SK-N-SH (cell line): Measurements from ENCODE around the gene FREY1. TPM values are rescaled to one million over a fixed set of nuclear protein-coding genes. Genes with fewer than 3 reads are reported as not detected.

Source experiments
- CTCF ChIA-PET: fragments of 300-600, 350-600 bp; formaldehyde crosslinking; extraction: SDS; loops from one replicate; lab custom pipeline; 2021; lab: Yijun Ruan, JAX
- POLR2A ChIA-PET: fragments of 350-600 bp; sonication (Branson Sonifier 250); formaldehyde crosslinking; extraction: SDS; loops from one replicate; lab custom pipeline; 2020; ENCODE audit warnings: antibody characterized with exemption, inconsistent platforms; lab: Yijun Ruan, JAX
- DNase-seq: peaks from one replicate; pipeline ENCODE4 v3.0.0; 2012
- H2AFZ ChIP-seq: fragments of 200-600 bp; sonication (generic); 2 replicates; pipeline ENCODE4 v1.8.1; 2016; ENCODE audit warnings: antibody characterized with exemption, mild to moderate bottlenecking, low read depth
- H3F3A ChIP-seq: fragments of 200-600 bp; sonication (generic); replicated peaks from 2 replicates; pipeline ENCODE3; 2016; ENCODE audit warnings: antibody characterized with exemption, mild to moderate bottlenecking; ENCODE audit not compliant: insufficient read depth
- H3K27ac ChIP-seq, 2 experiments: fragments of 200-500 bp in 1 of 2; fragments of 200-600 bp in 1 of 2; sonication (Bioruptor generic) in 1 of 2; sonication (generic), shearing (Covaris generic) in 1 of 2; 2 replicates each; pipeline versions ENCODE4 v1.5.1 to v1.6.1; 2014 to 2016; ENCODE audit warnings: low read depth in 2 of 2, inconsistent platforms in 1 of 2, low read length in 1 of 2, mild to moderate bottlenecking in 1 of 2, mixed read lengths in 1 of 2
- H3K27me3 ChIP-seq: fragments of 200-600 bp; sonication (generic), shearing (Covaris generic); 2 replicates; pipeline ENCODE4 v1.6.1; 2016; ENCODE audit warnings: mixed run types; ENCODE audit not compliant: insufficient read depth
- H3K36me3 ChIP-seq, 2 experiments: fragments of 200-500 bp in 1 of 2; fragments of 200-600 bp in 1 of 2; sonication (Bioruptor generic) in 1 of 2; sonication (generic) in 1 of 2; replicated peaks in 1 of 2; 2 replicates each; pipeline versions ENCODE3 to v1.5.1; 2014 to 2016; ENCODE audit warnings: low read length in 1 of 2, mild to moderate bottlenecking in 1 of 2; ENCODE audit not compliant: insufficient read depth in 2 of 2, control insufficient read depth in 1 of 2
- H3K4me1 ChIP-seq, 2 experiments: fragments of 200-500 bp in 1 of 2; fragments of 200-600 bp in 1 of 2; sonication (Bioruptor generic) in 1 of 2; sonication (generic), shearing (Covaris generic) in 1 of 2; 2 replicates each; pipeline versions ENCODE4 v1.5.1 to v1.6.1; 2014 to 2016; ENCODE audit warnings: low read depth in 1 of 2, low read length in 1 of 2, mixed run types in 1 of 2; ENCODE audit not compliant: insufficient read depth in 2 of 2, control insufficient read depth in 1 of 2
- H3K4me2 ChIP-seq: fragments of 200-600 bp; sonication (generic), shearing (Covaris generic); 2 replicates; pipeline ENCODE4 v1.6.1; 2017; ENCODE audit warnings: mixed run types
- H3K4me3 ChIP-seq, 2 experiments: fragments of 200-500 bp in 1 of 2; fragments of 200-600 bp in 1 of 2; sonication (Bioruptor generic) in 1 of 2; sonication (generic), shearing (Covaris generic) in 1 of 2; 2 replicates each; pipeline versions ENCODE4 v1.5.1 to v1.8.1; 2014 to 2016; ENCODE audit warnings: low read depth in 2 of 2, inconsistent platforms in 1 of 2, low read length in 1 of 2, mild to moderate bottlenecking in 1 of 2, mixed read lengths in 1 of 2, moderate library complexity in 1 of 2
- H3K79me2 ChIP-seq: fragments of 200-600 bp; sonication (generic); 2 replicates; pipeline ENCODE4 v1.8.1; 2017; ENCODE audit warnings: mild to moderate bottlenecking; ENCODE audit not compliant: insufficient read depth
- H3K9ac ChIP-seq: fragments of 200-600 bp; sonication (generic); 2 replicates; pipeline ENCODE4 v1.6.1; 2017; ENCODE audit warnings: mixed run types
- H3K9me2 ChIP-seq: fragments of 200-600 bp; sonication (generic); 2 replicates; pipeline ENCODE4 v1.6.1; 2017; ENCODE audit warnings: mixed run types
- H3K9me3 ChIP-seq: fragments of 200-600 bp; sonication (generic); 2 replicates; pipeline ENCODE4 v1.6.1; 2017; ENCODE audit warnings: mixed run types, mild to moderate bottlenecking, moderate library complexity
- H4K20me1 ChIP-seq: fragments of 200-600 bp; sonication (generic); 2 replicates; pipeline ENCODE4 v1.6.1; 2017; ENCODE audit warnings: mild to moderate bottlenecking, mixed run types; ENCODE audit not compliant: insufficient read depth
- CTCF ChIP-seq: fragments of 200-600 bp; sonication (generic); IDR thresholded peaks from 2 replicates; pipeline ENCODE4 v1.6.1; 2017; ENCODE audit warnings: antibody characterized with exemption, mild to moderate bottlenecking, moderate library complexity
- ELF1 ChIP-seq: IDR thresholded peaks from 2 replicates; pipeline ENCODE4 v1.4.0; 2012
- EP300 ChIP-seq, 2 experiments: IDR thresholded peaks; 2 replicates each; pipeline versions ENCODE4 v1.4.0 to v1.6.1; 2012; ENCODE audit warnings: borderline replicate concordance in 1 of 2, low read depth in 1 of 2, low read length in 1 of 2
- EZH2phosphoT487 ChIP-seq: fragments of 200-600 bp; sonication (generic); IDR thresholded peaks from 2 replicates; pipeline ENCODE4 v1.6.1; 2017; ENCODE audit warnings: low read depth, mixed run types, mild to moderate bottlenecking, antibody characterized with exemption, moderate library complexity, borderline replicate concordance
- GABPA ChIP-seq: IDR thresholded peaks from 2 replicates; pipeline ENCODE4 v1.4.0; 2012; ENCODE audit warnings: low read depth, mild to moderate bottlenecking
- GATA2 ChIP-seq: sonication (generic); formaldehyde crosslinking; IDR thresholded peaks from 2 replicates; pipeline ENCODE4 v1.5.0; 2020; ENCODE audit warnings: mild to moderate bottlenecking, missing genetic modification reagents
- MXI1 ChIP-seq: IDR thresholded peaks from 2 replicates; pipeline ENCODE4 v1.6.1; 2012; ENCODE audit warnings: mild to moderate bottlenecking, low read depth, low read length, improper control_type of control experiment
- PBX3 ChIP-seq: IDR thresholded peaks from 2 replicates; pipeline ENCODE4; 2012
- RAD21 ChIP-seq: IDR thresholded peaks from 2 replicates; pipeline ENCODE4 v1.6.1; 2012; ENCODE audit warnings: mild to moderate bottlenecking, low read length
- REST ChIP-seq: IDR thresholded peaks from 2 replicates; pipeline ENCODE4 v1.6.1; 2012; ENCODE audit warnings: mild to moderate bottlenecking, low read depth, low read length, moderate library complexity
- RFX5 ChIP-seq: IDR thresholded peaks from 2 replicates; pipeline ENCODE4 v1.6.1; 2012; ENCODE audit warnings: mild to moderate bottlenecking, improper control_type of control experiment, low read length
- RXRA ChIP-seq: IDR thresholded peaks from 2 replicates; pipeline ENCODE4 v1.4.0; 2012; ENCODE audit warnings: low read depth, mild to moderate bottlenecking, borderline replicate concordance
- USF2 ChIP-seq: fragments of 150-350 bp; IDR thresholded peaks from 2 replicates; pipeline ENCODE4 v1.6.1; 2017; ENCODE audit warnings: antibody characterized with exemption, low read length, low read depth, borderline replicate concordance
- YY1 ChIP-seq: IDR thresholded peaks from 2 replicates; pipeline ENCODE4 v1.4.0; 2012; ENCODE audit warnings: low read depth, mild to moderate bottlenecking
- whole genome bisulfite sequencing: methylation state at CpG from one replicate; pipeline ENCODE4 v1.1.6; 2017; ENCODE audit warnings: low lambda C conversion rate; 5-methylcytosine and 5-hydroxymethylcytosine counted together
- polyA plus RNA-seq, 3 experiments: library from polyadenylated mRNA; depleted of rRNA; stranded (reverse); fragments of >200 nt; gene quantifications; 2 replicates each; pipeline ENCODE4 v1.2.3, GENCODE V29; 2012

Gene FREY1
- polyA plus RNA-seq, 1 of the 3 experiments (the other 2 are of a cell fraction): 0.30 TPM

- TF ChIP-seq YY1: no peak
- no peak for TF ChIP-seq EP300 (IDR thresholded peaks at IDR 0.05; ENCODE audit: borderline replicate concordance in 1 of 2, low read depth in 1 of 2, low read length in 1 of 2)
- no peak for TF ChIP-seq GATA2 (CRISPR knock-in tag)
- TF ChIP-seq GABPA: no peak
- TF ChIP-seq USF2: no peak
Measured at GRCh38 chr11:45913514-45913913, 6.4 kb upstream of the FREY1 start (continued).

- Histone ChIP-seq H2AFZ (no peak overlapping the region), H3K9ac (no peak overlapping the region), H3F3A (no peaks in the 10 kb centered on the region), H3K27me3 (no peaks in the 10 kb centered on the region), H3K27ac (no peak overlapping the region), H3K4me3 (no peak overlapping the region), H3K9me3 (no peaks in the 10 kb centered on the region), H3K4me1 (peaks cover 0 to 9% of the 10 kb centered on the region in 2 experiments; a peak in 1 of 4 replicates), H3K36me3 (peaks cover 0 to 39% of the 10 kb centered on the region in 2 experiments), H3K9me2 (no peaks in the 10 kb centered on the region), H3K79me2 (no peaks in the 10 kb centered on the region; the same call in 1 of the 2 replicates), H3K4me2 (no peak overlapping the region), H4K20me1 (no peaks in the 10 kb centered on the region)
- no peak for DNase-seq
- CTCF ChIA-PET: no interaction called here
- WGBS: 94% methylated on average over 7 of the region's 9 CpGs
- no peak for TF ChIP-seq PBX3
- no peak for TF ChIP-seq REST
- TF ChIP-seq MXI1: no peak
- TF ChIP-seq ELF1: no peak
- no peak for TF ChIP-seq RFX5
- TF ChIP-seq CTCF: no peak
- TF ChIP-seq RXRA: no peak
- no peak for TF ChIP-seq RAD21
- TF ChIP-seq EZH2phosphoT487: no peak
- POLR2A ChIA-PET: interaction anchor here (1.0 kb wide), 1 partner anchor 96 kb away, joined by 3 read pairs; no protein-coding TSS in a partner anchor
Measured at GRCh38 chr11:45910623-45911022, 3.6 kb upstream of the FREY1 start.
